Measurements from ENCODE around the gene TRIM40.
"Not testable (repeated sequence)": the region's sequence is repeated elsewhere in the genome, so short reads cannot be mapped to it uniquely, and the experiment has no call there.

The TRIM40 gene

GRCh38 chr6:30113841-30114240, 22.1 kb upstream of the TRIM40 start:
- DNase-seq: no peak

GRCh38 chr6:30116724-30117123, 19.2 kb upstream of the TRIM40 start:
- DNase-seq: no peak

GRCh38 chr6:30118691-30119090, 17.2 kb upstream of the TRIM40 start:
- DNase-seq: not testable (repeated sequence)

GRCh38 chr6:30121446-30122366, 14.2 kb upstream of the TRIM40 start:
- no peak for DNase-seq

GRCh38 chr6:30122515-30122914, 13.4 kb upstream of the TRIM40 start:
- no peak for DNase-seq

- peak; percentile 50 for DNase-seq
These were observed 8.5 kb upstream of the TRIM40 start for GRCh38 chr6:30127238-30128093.

- no peak for DNase-seq
These were observed 6.4 kb upstream of the TRIM40 start for GRCh38 chr6:30129265-30130178.

- DNase-seq: no peak
These were observed 5.7 kb upstream of the TRIM40 start for GRCh38 chr6:30130179-30130679.

GRCh38 chr6:30130887-30131862, 4.8 kb upstream of the TRIM40 start:
- DNase-seq: peak; percentile 91

GRCh38 chr6:30131947-30132497, 3.9 kb upstream of the TRIM40 start:
- DNase-seq: no peak

- DNase-seq: no peak
These were observed 793 bp upstream of the TRIM40 start for GRCh38 chr6:30135147-30135546.

GRCh38 chr6:30136570-30137286, 788 bp downstream of the TRIM40 start:
- DNase-seq: no peak

- not testable (repeated sequence) for DNase-seq
These were observed 4.3 kb downstream of the TRIM40 start for GRCh38 chr6:30140240-30140639.

GRCh38 chr6:30142665-30143064, 6.7 kb downstream of the TRIM40 start:
- no peak for DNase-seq

GRCh38 chr6:30143780-30144179, 7.8 kb downstream of the TRIM40 start:
- DNase-seq: no peak

GRCh38 chr6:30144811-30145210, 8.9 kb downstream of the TRIM40 start:
- DNase-seq: no peak

GRCh38 chr6:30145818-30146217, 9.9 kb downstream of the TRIM40 start:
- DNase-seq: no peak

GRCh38 chr6:30147096-30147495, 11.2 kb downstream of the TRIM40 start:
- DNase-seq: no peak

- DNase-seq: no peak
These were observed 13.3 kb downstream of the TRIM40 start for GRCh38 chr6:30149234-30149633.

Measured in eye (tissue), 1 donor.